A673 (cell line): ENCODE data around the gene EHD1. TPM values are rescaled to one million over a fixed set of nuclear protein-coding genes. Genes with fewer than 3 reads are reported as not detected.
A peak's percentile ranks its signal among the peaks of the same experiment; 100 is the strongest.

ENCODE experiments used
- Bru-seq: library from RNA; stranded (reverse); fragments of 400-500 nt; gene quantifications from one replicate; lab custom pipeline; 2021; lab: Mats Ljungman, UMichigan
- BruChase-seq, 2 experiments: library from RNA; stranded (reverse); fragments of 400-500 nt; gene quantifications; one replicate each; lab custom pipeline; 2021; lab: Mats Ljungman, UMichigan
- BruUV-seq: library from RNA; stranded (reverse); fragments of 400-500 nt; replicated peaks from 2 replicates; lab custom pipeline; 2021; lab: Mats Ljungman, UMichigan
- CTCF ChIA-PET: fragments of 300-600 bp; sonication (Branson Sonifier 250); formaldehyde crosslinking; loops from one replicate; lab custom pipeline; 2022; ENCODE audit warnings: antibody characterized with exemption; lab: Charles Lee
- POLR2A ChIA-PET: fragments of 300-600 bp; sonication (Branson Sonifier 250); formaldehyde crosslinking; loops from one replicate; lab custom pipeline; 2022; ENCODE audit warnings: antibody characterized with exemption; ENCODE audit not compliant: low non-redundant PET; lab: Charles Lee
- DNase-seq: peaks from one replicate; pipeline ENCODE4 v3.0.0-alpha.2; 2015; ENCODE audit warnings: low spot score
- H3K27ac ChIP-seq: fragments of 200-600 bp; sonication (generic); 2 replicates; pipeline ENCODE4 v1.5.1; 2016; ENCODE audit warnings: mixed run types, low read depth, mild to moderate bottlenecking, mixed read lengths, antibody characterized with exemption, low read length; ENCODE audit not compliant: poor library complexity, severe bottlenecking
- H3K27me3 ChIP-seq: fragments of 200-600 bp; sonication (generic); replicated peaks from 2 replicates; pipeline ENCODE4 v1.6.1; 2017; ENCODE audit warnings: mixed run types, low read depth, mild to moderate bottlenecking, mixed read lengths, antibody characterized with exemption, low read length; ENCODE audit not compliant: insufficient read depth, poor library complexity
- H3K36me3 ChIP-seq: fragments of 200-600 bp; sonication (generic); 2 replicates; pipeline ENCODE4 v1.6.1; 2016; ENCODE audit warnings: mixed run types, mild to moderate bottlenecking, mixed read lengths, antibody characterized with exemption, low read length; ENCODE audit not compliant: insufficient read depth, poor library complexity, severe bottlenecking
- H3K4me1 ChIP-seq: fragments of 200-600 bp; sonication (generic); 2 replicates; pipeline ENCODE4 v1.6.1; 2017; ENCODE audit warnings: mixed run types, mild to moderate bottlenecking, mixed read lengths, antibody characterized with exemption, low read length; ENCODE audit not compliant: insufficient read depth, poor library complexity, severe bottlenecking
- H3K4me3 ChIP-seq: fragments of 200-600 bp; sonication (generic); 2 replicates; pipeline ENCODE4 v1.5.1; 2016; ENCODE audit warnings: low read depth, mixed run types, mild to moderate bottlenecking, mixed read lengths, low read length; ENCODE audit not compliant: poor library complexity, severe bottlenecking
- H3K9me3 ChIP-seq: fragments of 200-600 bp; sonication (generic); 2 replicates; pipeline ENCODE4 v1.6.1; 2016; ENCODE audit warnings: mixed run types, low read depth, mild to moderate bottlenecking, mixed read lengths, antibody characterized with exemption, low read length; ENCODE audit not compliant: poor library complexity, severe bottlenecking
- CTCF ChIP-seq: fragments of 300-800, 200-600 bp; sonication (generic); conservative IDR thresholded peaks from 2 replicates; pipeline ENCODE4 v1.5.1; 2017; ENCODE audit warnings: low read depth, mild to moderate bottlenecking, antibody characterized with exemption, low read length, moderate library complexity, mixed read lengths
- EZH2 ChIP-seq: fragments of 200-600 bp; sonication (generic); IDR thresholded peaks from 2 replicates; pipeline ENCODE4 v1.6.1; 2017; ENCODE audit warnings: borderline replicate concordance, low read depth, mild to moderate bottlenecking, mixed read lengths, antibody characterized with exemption, low read length; ENCODE audit not compliant: poor library complexity, severe bottlenecking
- intact Hi-C: fragments of 100-400 bp; cut with micrococcal nuclease; formaldehyde crosslinking; loops from one replicate; pipeline ENCODE4 v1.10.0; 2022; ENCODE audit not compliant: unreplicated experiment
- long read RNA-seq: library from polyadenylated mRNA; stranded (forward); transcript quantifications from one replicate; pipeline ENCODE4 v2.0.0, GENCODE V29; 2022
- total RNA-seq: library from RNA; stranded (reverse); gene quantifications from 2 replicates; pipeline ENCODE4 v1.2.3, GENCODE V29; 2021

The EHD1 gene
- total RNA-seq (53.3 and 63.1 TPM in 2 replicates), Bru-seq, nascent RNA (percentile 52 among the genes with signal in this experiment), BruChase-seq, experiment 1, labeled RNA remaining after a 2-hour chase (percentile 59 among the genes with signal in this experiment), BruChase-seq, experiment 2, labeled RNA remaining after a 6-hour chase (percentile 71 among the genes with signal in this experiment)
- long read RNA-seq, full-length matches to known transcripts = 31 of 39 reads
- long read RNA-seq, partial matches to known transcripts = 1 of 39 reads
- long read RNA-seq, other reads (novel, unspliced or antisense) = 7 of 39 reads

GRCh38 chr11:64878494-64879243 lies at the start of gene EHD1:
Gene EHD1, minus strand, starts transcription at chr11:64878621. Its CDS starts 157 bp downstream, at chr11:64878464.
- BruUV-seq = no TSS peak
- H3K27me3 ChIP-seq = no peaks in the 10 kb centered on the region
- TF ChIP-seq CTCF (peak; percentile 74), EZH2 (no peak)
- ChIA-PET POLR2A (interaction anchor here (0.5 kb wide), 1 partner anchor 433 kb away, joined by 8 read pairs; no protein-coding TSS in a partner anchor), CTCF (interaction anchor here (0.7 to 2.1 kb wide), 3 partner anchors 9 to 12 kb away, joined by 3 to 8 read pairs (median 3); no protein-coding TSS in a partner anchor)
- peak within 1 kb of the TSS; percentile 93 for H3K27ac ChIP-seq
- no peaks in the 10 kb centered on the region for H3K36me3 ChIP-seq
- DNase-seq = peak; percentile 100
- peaks cover 17% of the 10 kb centered on the region for H3K4me1 ChIP-seq
- no peaks in the 10 kb centered on the region for H3K9me3 ChIP-seq
- H3K4me3 ChIP-seq = peak within 1 kb of the TSS; percentile 79
- intact Hi-C loops = loop anchor here (1.0 kb wide), 1 partner anchor 31 kb away; no protein-coding TSS in a partner anchor

GRCh38 chr11:64926689-64927088 lies 48.3 kb upstream of the EHD1 start:
- no peak for DNase-seq
- Histone ChIP-seq H3K27me3 (no peaks in the 10 kb centered on the region), H3K4me3 (no peak overlapping the region), H3K27ac (no peak overlapping the region), H3K36me3 (no peaks in the 10 kb centered on the region), H3K9me3 (no peaks in the 10 kb centered on the region), H3K4me1 (peaks cover 8% of the 10 kb centered on the region)
- intact Hi-C loops = no loop called here
- no peak for TF ChIP-seq EZH2
- TF ChIP-seq CTCF = no peak
- CTCF ChIA-PET = no interaction called here
- POLR2A ChIA-PET = no interaction called here
- no TSS peak for BruUV-seq

GRCh38 chr11:64925536-64926436 lies 47.4 kb upstream of the EHD1 start:
- Histone ChIP-seq H3K36me3 (no peaks in the 10 kb centered on the region), H3K9me3 (no peaks in the 10 kb centered on the region), H3K27me3 (no peaks in the 10 kb centered on the region), H3K27ac (no peak overlapping the region), H3K4me1 (peaks cover 8% of the 10 kb centered on the region), H3K4me3 (peak overlapping the region; percentile 69)
- ChIA-PET POLR2A (no interaction called here), CTCF (no interaction called here)
- no TSS peak for BruUV-seq
- intact Hi-C loops = no loop called here
- TF ChIP-seq EZH2 (no peak), CTCF (no peak)
- no peak for DNase-seq
